ENCODE data around the gene JAKMIP1.

DNA sequence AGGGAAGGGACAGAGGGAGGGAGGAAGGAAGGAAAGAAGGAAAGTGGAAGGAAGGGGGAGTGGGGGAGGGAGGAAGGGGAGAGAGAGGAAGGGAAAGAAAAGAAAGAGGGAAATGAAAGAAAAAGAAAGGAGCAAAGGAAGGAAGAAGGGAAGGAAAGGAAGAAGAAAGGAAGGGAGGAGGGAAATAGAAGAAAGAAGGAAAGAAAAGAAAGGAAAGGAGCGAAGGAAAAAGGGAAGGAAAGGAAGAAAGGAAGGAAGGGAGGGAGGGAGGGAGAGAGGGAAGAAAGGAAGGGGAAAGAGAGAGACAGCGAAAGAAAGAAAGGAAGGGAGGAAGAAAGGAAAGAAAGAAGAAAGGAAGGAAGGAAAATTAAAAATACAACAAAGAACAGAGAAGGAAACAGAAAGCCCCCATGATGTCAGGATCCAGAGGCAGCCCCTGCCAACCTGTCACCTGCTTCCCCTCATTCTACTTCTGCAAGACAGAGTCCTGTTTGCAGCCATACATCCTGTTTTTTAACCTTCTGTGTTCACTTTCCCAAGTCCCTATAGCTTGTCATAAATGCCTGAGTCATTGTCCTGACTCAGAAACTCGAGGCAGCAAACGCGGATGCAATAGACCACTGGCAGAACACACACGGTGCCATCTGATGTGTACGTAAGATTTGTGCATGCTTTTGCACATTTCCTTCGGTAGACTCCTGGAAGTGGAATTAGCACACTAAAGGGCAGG, 105.2 kb downstream of the JAKMIP1 start:
- TF ChIP-seq, protein P1, sequence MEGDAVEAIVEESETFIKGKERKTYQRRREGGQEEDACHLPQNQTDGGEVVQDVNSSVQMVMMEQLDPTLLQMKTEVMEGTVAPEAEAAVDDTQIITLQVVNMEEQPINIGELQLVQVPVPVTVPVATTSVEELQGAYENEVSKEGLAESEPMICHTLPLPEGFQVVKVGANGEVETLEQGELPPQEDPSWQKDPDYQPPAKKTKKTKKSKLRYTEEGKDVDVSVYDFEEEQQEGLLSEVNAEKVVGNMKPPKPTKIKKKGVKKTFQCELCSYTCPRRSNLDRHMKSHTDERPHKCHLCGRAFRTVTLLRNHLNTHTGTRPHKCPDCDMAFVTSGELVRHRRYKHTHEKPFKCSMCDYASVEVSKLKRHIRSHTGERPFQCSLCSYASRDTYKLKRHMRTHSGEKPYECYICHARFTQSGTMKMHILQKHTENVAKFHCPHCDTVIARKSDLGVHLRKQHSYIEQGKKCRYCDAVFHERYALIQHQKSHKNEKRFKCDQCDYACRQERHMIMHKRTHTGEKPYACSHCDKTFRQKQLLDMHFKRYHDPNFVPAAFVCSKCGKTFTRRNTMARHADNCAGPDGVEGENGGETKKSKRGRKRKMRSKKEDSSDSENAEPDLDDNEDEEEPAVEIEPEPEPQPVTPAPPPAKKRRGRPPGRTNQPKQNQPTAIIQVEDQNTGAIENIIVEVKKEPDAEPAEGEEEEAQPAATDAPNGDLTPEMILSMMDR (IDR thresholded peaks at IDR 0.05) = no peak
- no peak for TF ChIP-seq SIN3A (IDR thresholded peaks at IDR 0.05; ENCODE audit: borderline replicate concordance, insufficient read depth, low read depth, low read length)
- TF ChIP-seq, protein P2, sequence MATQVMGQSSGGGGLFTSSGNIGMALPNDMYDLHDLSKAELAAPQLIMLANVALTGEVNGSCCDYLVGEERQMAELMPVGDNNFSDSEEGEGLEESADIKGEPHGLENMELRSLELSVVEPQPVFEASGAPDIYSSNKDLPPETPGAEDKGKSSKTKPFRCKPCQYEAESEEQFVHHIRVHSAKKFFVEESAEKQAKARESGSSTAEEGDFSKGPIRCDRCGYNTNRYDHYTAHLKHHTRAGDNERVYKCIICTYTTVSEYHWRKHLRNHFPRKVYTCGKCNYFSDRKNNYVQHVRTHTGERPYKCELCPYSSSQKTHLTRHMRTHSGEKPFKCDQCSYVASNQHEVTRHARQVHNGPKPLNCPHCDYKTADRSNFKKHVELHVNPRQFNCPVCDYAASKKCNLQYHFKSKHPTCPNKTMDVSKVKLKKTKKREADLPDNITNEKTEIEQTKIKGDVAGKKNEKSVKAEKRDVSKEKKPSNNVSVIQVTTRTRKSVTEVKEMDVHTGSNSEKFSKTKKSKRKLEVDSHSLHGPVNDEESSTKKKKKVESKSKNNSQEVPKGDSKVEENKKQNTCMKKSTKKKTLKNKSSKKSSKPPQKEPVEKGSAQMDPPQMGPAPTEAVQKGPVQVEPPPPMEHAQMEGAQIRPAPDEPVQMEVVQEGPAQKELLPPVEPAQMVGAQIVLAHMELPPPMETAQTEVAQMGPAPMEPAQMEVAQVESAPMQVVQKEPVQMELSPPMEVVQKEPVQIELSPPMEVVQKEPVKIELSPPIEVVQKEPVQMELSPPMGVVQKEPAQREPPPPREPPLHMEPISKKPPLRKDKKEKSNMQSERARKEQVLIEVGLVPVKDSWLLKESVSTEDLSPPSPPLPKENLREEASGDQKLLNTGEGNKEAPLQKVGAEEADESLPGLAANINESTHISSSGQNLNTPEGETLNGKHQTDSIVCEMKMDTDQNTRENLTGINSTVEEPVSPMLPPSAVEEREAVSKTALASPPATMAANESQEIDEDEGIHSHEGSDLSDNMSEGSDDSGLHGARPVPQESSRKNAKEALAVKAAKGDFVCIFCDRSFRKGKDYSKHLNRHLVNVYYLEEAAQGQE (IDR thresholded peaks at IDR 0.05; ENCODE audit: insufficient read depth in 1 of 2, low read depth in 2 of 2, low read length in 1 of 2) = no peak
